Keratinocyte (primary cell): ENCODE data around the gene MC2R. TPM values are rescaled to one million over a fixed set of nuclear protein-coding genes. Genes with fewer than 3 reads are reported as not detected.

Experiments
- DNase-seq: peaks from one replicate; pipeline ENCODE4 v3.0.0-alpha.2; 2011; ENCODE audit warnings: low read depth, missing footprints, low spot score
- FAIRE-seq: peaks from 2 replicates; lab custom pipeline; 2011; peaks lifted over from hg19 to GRCh38; lab: Jason Lieb, UNC
- H2AFZ ChIP-seq: 2 replicates; pipeline ENCODE4 v1.6.0; 2012; ENCODE audit warnings: low read length, control low read depth, inconsistent platforms; ENCODE audit not compliant: control insufficient read depth
- H3K27ac ChIP-seq: 2 replicates; pipeline ENCODE4 v1.5.1; 2011; ENCODE audit warnings: low read length; ENCODE audit not compliant: control insufficient read depth, insufficient read depth
- H3K27me3 ChIP-seq: 3 replicates; pipeline ENCODE4 v1.6.0; 2011; ENCODE audit warnings: low read length; ENCODE audit not compliant: control insufficient read depth, insufficient read depth; ENCODE audit errors: extremely low read depth
- H3K36me3 ChIP-seq, 2 experiments: 2 replicates in 1 of 2; 3 replicates in 1 of 2; pipeline ENCODE4 v1.5.1; 2011; ENCODE audit warnings: low read length in 2 of 2, mild to moderate bottlenecking in 1 of 2; ENCODE audit not compliant: control insufficient read depth in 2 of 2, insufficient read depth in 2 of 2; ENCODE audit errors: extremely low read depth in 1 of 2
- H3K4me1 ChIP-seq: 3 replicates; pipeline ENCODE4 v1.5.1; 2011; ENCODE audit warnings: low read length; ENCODE audit not compliant: control insufficient read depth, insufficient read depth; ENCODE audit errors: extremely low read depth
- H3K4me2 ChIP-seq: 3 replicates; pipeline ENCODE4 v1.6.0; 2011; ENCODE audit warnings: low read depth, low read length; ENCODE audit not compliant: control insufficient read depth, insufficient read depth; ENCODE audit errors: extremely low read depth
- H3K4me3 ChIP-seq, 3 experiments: fragments of 200-600 bp in 1 of 3; sonication (generic) in 1 of 3; 2 replicates in 2 of 3; 3 replicates in 1 of 3; pipeline ENCODE4 v1.5.1; 2011 to 2016; ENCODE audit warnings: low read length in 3 of 3, mild to moderate bottlenecking in 3 of 3, control low read depth in 2 of 3, inconsistent platforms in 1 of 3, low read depth in 1 of 3, mixed read lengths in 1 of 3, mixed run types in 1 of 3, moderate library complexity in 1 of 3; ENCODE audit not compliant: control insufficient read depth in 2 of 3, insufficient read depth in 2 of 3; ENCODE audit errors: extremely low read depth in 1 of 3
- H3K79me2 ChIP-seq: 2 replicates; pipeline ENCODE4 v1.6.0; 2012; ENCODE audit warnings: low read length; ENCODE audit not compliant: control insufficient read depth, insufficient read depth
- H3K9ac ChIP-seq: 3 replicates; pipeline ENCODE4 v1.6.0; 2011; ENCODE audit warnings: low read length; ENCODE audit not compliant: control insufficient read depth, insufficient read depth; ENCODE audit errors: extremely low read depth
- H3K9me1 ChIP-seq: 3 replicates; pipeline ENCODE4 v1.6.0; 2011; ENCODE audit warnings: low read length; ENCODE audit not compliant: control insufficient read depth, insufficient read depth; ENCODE audit errors: extremely low read depth
- H3K9me3 ChIP-seq: 2 replicates; pipeline ENCODE4 v1.5.1; 2012; ENCODE audit warnings: low read depth, low read length; ENCODE audit not compliant: control insufficient read depth
- H4K20me1 ChIP-seq: 3 replicates; pipeline ENCODE4 v1.6.0; 2011; ENCODE audit warnings: low read length; ENCODE audit not compliant: control insufficient read depth, insufficient read depth; ENCODE audit errors: extremely low read depth
- EZH2 ChIP-seq: IDR thresholded peaks from one replicate; pipeline ENCODE4 v1.6.1; 2012; ENCODE audit warnings: inconsistent platforms, mild to moderate bottlenecking, low read length, moderate library complexity
- dilution Hi-C: fragments of 300-500 bp; cut with MboI; formaldehyde crosslinking; loops from one replicate; pipeline ENCODE4 v1.7.0; 2020; ENCODE audit warnings: low sequenced_read_pairs; ENCODE audit not compliant: extremely low pct_ligation_motif_present
- polyA plus RNA-seq, 5 experiments: library from polyadenylated mRNA; depleted of rRNA in 3 of 5; stranded (reverse) in 3 of 5; stranded (forward) in 1 of 5; unstranded in 1 of 5; fragments of >200 nt; gene quantifications; 1 replicate in 1 of 5; 2 replicates in 3 of 5; 3 replicates in 1 of 5; pipeline versions ENCODE4 v1.2.1 to v1.2.3, GENCODE V29; 2011 to 2012; ENCODE audit warnings: missing spikeins in 2 of 5, low read depth in 1 of 5, low replicate concordance in 1 of 5
- TF ChIP-seq, protein P1 (sequence below), 3 experiments: IDR thresholded peaks in 1 of 3; conservative IDR thresholded peaks in 1 of 3; optimal IDR thresholded peaks in 1 of 3; 2 replicates in 2 of 3; 3 replicates in 1 of 3; pipeline versions ENCODE3 to v1.5.1; 2011; ENCODE audit warnings: low read length in 3 of 3, mild to moderate bottlenecking in 3 of 3, moderate library complexity in 2 of 3, control low read depth in 1 of 3, inconsistent platforms in 1 of 3; ENCODE audit not compliant: insufficient read depth in 2 of 3; ENCODE audit errors: extremely low read depth in 1 of 3

The MC2R gene
- polyA plus RNA-seq, 1 donor (not counting 4 experiments of a cell fraction or from before 2014, with no cell fraction given), result not detected

DNA sequence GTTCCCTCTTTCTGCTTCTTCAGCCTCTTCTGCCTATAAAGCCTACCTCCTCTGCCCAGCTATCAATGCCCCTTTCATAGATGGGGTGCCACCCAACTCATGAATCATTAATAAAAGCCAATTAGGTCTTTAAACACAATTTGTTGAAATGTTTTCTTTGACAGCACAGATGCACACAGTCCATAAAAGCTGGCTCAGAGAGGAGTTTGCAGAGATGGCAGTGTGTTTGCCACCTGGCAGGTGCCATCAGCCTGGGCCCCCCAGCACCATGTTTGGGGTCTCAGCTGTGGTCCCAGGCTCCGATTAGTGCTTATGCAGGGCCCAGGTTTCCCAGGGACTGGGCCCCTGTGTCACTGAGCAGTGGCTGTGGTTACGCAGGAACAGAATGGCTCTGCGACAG lies 7.9 kb upstream of the MC2R start:
- no peaks in the 10 kb centered on the region for H3K36me3 ChIP-seq
- no peak overlapping the region for H3K4me2 ChIP-seq
- DNase-seq, result no peak
- FAIRE-seq, result no peak
- no peak overlapping the region for H3K4me3 ChIP-seq
- H3K4me1 ChIP-seq, result no peaks in the 10 kb centered on the region
- H3K9me3 ChIP-seq, result peaks cover 4% of the 10 kb centered on the region
- no peaks in the 10 kb centered on the region for H3K79me2 ChIP-seq
- no peak overlapping the region for H3K27ac ChIP-seq
- no peak overlapping the region for H3K9ac ChIP-seq
- H3K9me1 ChIP-seq, result no peaks in the 10 kb centered on the region
- TF ChIP-seq, protein P1, sequence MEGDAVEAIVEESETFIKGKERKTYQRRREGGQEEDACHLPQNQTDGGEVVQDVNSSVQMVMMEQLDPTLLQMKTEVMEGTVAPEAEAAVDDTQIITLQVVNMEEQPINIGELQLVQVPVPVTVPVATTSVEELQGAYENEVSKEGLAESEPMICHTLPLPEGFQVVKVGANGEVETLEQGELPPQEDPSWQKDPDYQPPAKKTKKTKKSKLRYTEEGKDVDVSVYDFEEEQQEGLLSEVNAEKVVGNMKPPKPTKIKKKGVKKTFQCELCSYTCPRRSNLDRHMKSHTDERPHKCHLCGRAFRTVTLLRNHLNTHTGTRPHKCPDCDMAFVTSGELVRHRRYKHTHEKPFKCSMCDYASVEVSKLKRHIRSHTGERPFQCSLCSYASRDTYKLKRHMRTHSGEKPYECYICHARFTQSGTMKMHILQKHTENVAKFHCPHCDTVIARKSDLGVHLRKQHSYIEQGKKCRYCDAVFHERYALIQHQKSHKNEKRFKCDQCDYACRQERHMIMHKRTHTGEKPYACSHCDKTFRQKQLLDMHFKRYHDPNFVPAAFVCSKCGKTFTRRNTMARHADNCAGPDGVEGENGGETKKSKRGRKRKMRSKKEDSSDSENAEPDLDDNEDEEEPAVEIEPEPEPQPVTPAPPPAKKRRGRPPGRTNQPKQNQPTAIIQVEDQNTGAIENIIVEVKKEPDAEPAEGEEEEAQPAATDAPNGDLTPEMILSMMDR (optimal IDR thresholded peaks at IDR 0.05 in 1 of 3, IDR thresholded peaks at IDR 0.05 in 1 of 3, conservative IDR thresholded peaks at IDR 0.05 in 1 of 3; ENCODE audit: extremely low read depth in 1 of 3, insufficient read depth in 2 of 3, low read length in 3 of 3), result no peak
- TF ChIP-seq EZH2, result no peak
- dilution Hi-C loops, result no loop called here
- no peaks in the 10 kb centered on the region for H3K27me3 ChIP-seq
- no peak overlapping the region for H2AFZ ChIP-seq
- no peaks in the 10 kb centered on the region for H4K20me1 ChIP-seq

- FAIRE-seq (no peak), DNase-seq (no peak)
- H3K4me3 ChIP-seq, result no peak overlapping the region
- no peak overlapping the region for H3K4me2 ChIP-seq
- H3K4me1 ChIP-seq, result no peaks in the 10 kb centered on the region
- no peak overlapping the region for H3K27ac ChIP-seq
- peaks cover 4% of the 10 kb centered on the region for H3K9me3 ChIP-seq
- no peak overlapping the region for H2AFZ ChIP-seq
- no peaks in the 10 kb centered on the region for H3K79me2 ChIP-seq
- dilution Hi-C loops, result no loop called here
- H3K36me3 ChIP-seq, result no peaks in the 10 kb centered on the region
- no peaks in the 10 kb centered on the region for H3K27me3 ChIP-seq
- no peak overlapping the region for H3K9ac ChIP-seq
- TF ChIP-seq, protein P1 (optimal IDR thresholded peaks at IDR 0.05 in 1 of 3, IDR thresholded peaks at IDR 0.05 in 1 of 3, conservative IDR thresholded peaks at IDR 0.05 in 1 of 3; ENCODE audit: extremely low read depth in 1 of 3, insufficient read depth in 2 of 3, low read length in 3 of 3), result no peak
- no peak for TF ChIP-seq EZH2
- no peaks in the 10 kb centered on the region for H4K20me1 ChIP-seq
- H3K9me1 ChIP-seq, result no peaks in the 10 kb centered on the region
Observed at GRCh38 chr18:13918898-13919297, 3.6 kb upstream of the MC2R start.
